ENCODE data around the gene ZNF319. TPM values are rescaled to one million over a fixed set of nuclear protein-coding genes. Genes with fewer than 3 reads are reported as not detected.
"Not testable (repeated sequence)": the region's sequence is repeated elsewhere in the genome, so short reads cannot be mapped to it uniquely, and the experiment has no call there.

ZNF319 gene
- total RNA-seq, 1 experiment from 2014 or later: 4.3 TPM

GRCh38 chr16:58021661-58022551, 21.4 kb upstream of the ZNF319 start:
- Histone ChIP-seq H3K36me3 (peaks cover 40% of the 10 kb centered on the region), H3K27ac (no peak overlapping the region), H3K4me3 (no peak overlapping the region), H3K4me1 (replicated peaks) (peaks cover 38% of the 10 kb centered on the region), H3K27me3 (replicated peaks) (peaks cover 16% of the 10 kb centered on the region), H3K9me3 (replicated peaks) (no peaks in the 10 kb centered on the region)
- peak in 1 of 2 experiments; percentile 16 for DNase-seq (ENCODE audit: low read depth in 1 of 2, low spot score in 2 of 2)

- no peaks in the 10 kb centered on the region for H3K9me3 ChIP-seq (replicated peaks)
- peaks cover 28% of the 10 kb centered on the region for H3K4me1 ChIP-seq (replicated peaks)
- H3K36me3 ChIP-seq: peaks cover 50% of the 10 kb centered on the region
- peak in 1 of 2 experiments; percentile 28 for DNase-seq (ENCODE audit: low read depth in 1 of 2, low spot score in 2 of 2)
- H3K27ac ChIP-seq: no peak overlapping the region
- no peak overlapping the region for H3K4me3 ChIP-seq
- peaks cover 8% of the 10 kb centered on the region; the same call in 1 of the 2 replicates for H3K27me3 ChIP-seq (replicated peaks)
Measured at GRCh38 chr16:58020628-58021521, 20.4 kb upstream of the ZNF319 start.

GRCh38 chr16:58019866-58020538, 19.5 kb upstream of the ZNF319 start:
- no peak for DNase-seq (ENCODE audit: low read depth in 1 of 2, low spot score in 2 of 2)
- Histone ChIP-seq H3K36me3 (peaks cover 59% of the 10 kb centered on the region), H3K27me3 (replicated peaks) (peaks cover 8% of the 10 kb centered on the region; the same call in 1 of the 2 replicates), H3K4me1 (replicated peaks) (peaks cover 21% of the 10 kb centered on the region), H3K27ac (no peak overlapping the region), H3K9me3 (replicated peaks) (no peaks in the 10 kb centered on the region), H3K4me3 (no peak overlapping the region)

GRCh38 chr16:58018803-58019202, 18.3 kb upstream of the ZNF319 start:
- Histone ChIP-seq H3K9me3 (replicated peaks) (no peaks in the 10 kb centered on the region), H3K4me1 (replicated peaks) (peaks cover 18% of the 10 kb centered on the region), H3K27ac (no peak overlapping the region), H3K4me3 (no peak overlapping the region), H3K36me3 (peaks cover 69% of the 10 kb centered on the region), H3K27me3 (replicated peaks) (no peaks in the 10 kb centered on the region)
- no peak for DNase-seq (ENCODE audit: low read depth in 1 of 2, low spot score in 2 of 2)

- H3K27ac ChIP-seq: no peak overlapping the region
- H3K4me1 ChIP-seq (replicated peaks): peaks cover 15% of the 10 kb centered on the region
- DNase-seq (ENCODE audit: low read depth in 1 of 2, low spot score in 2 of 2): no peak
- peaks cover 84% of the 10 kb centered on the region for H3K36me3 ChIP-seq
- no peak overlapping the region for H3K4me3 ChIP-seq
- no peaks in the 10 kb centered on the region for H3K27me3 ChIP-seq (replicated peaks)
- H3K9me3 ChIP-seq (replicated peaks): no peaks in the 10 kb centered on the region
Measured at GRCh38 chr16:58016840-58017446, 16.5 kb upstream of the ZNF319 start.

GRCh38 chr16:58013201-58013956, 12.9 kb upstream of the ZNF319 start:
- Histone ChIP-seq H3K4me1 (replicated peaks) (peaks cover 31% of the 10 kb centered on the region), H3K36me3 (peaks cover 85% of the 10 kb centered on the region), H3K27ac (no peak overlapping the region), H3K27me3 (replicated peaks) (no peaks in the 10 kb centered on the region), H3K9me3 (replicated peaks) (no peaks in the 10 kb centered on the region), H3K4me3 (no peak overlapping the region)
- DNase-seq (ENCODE audit: low read depth in 1 of 2, low spot score in 2 of 2): no peak

- H3K36me3 ChIP-seq: peaks cover 78% of the 10 kb centered on the region
- H3K27me3 ChIP-seq (replicated peaks): no peaks in the 10 kb centered on the region
- no peaks in the 10 kb centered on the region for H3K9me3 ChIP-seq (replicated peaks)
- no peak overlapping the region; the same call in 1 of the 2 replicates for H3K27ac ChIP-seq
- no peak for DNase-seq (ENCODE audit: low read depth in 1 of 2, low spot score in 2 of 2)
- H3K4me3 ChIP-seq: no peak overlapping the region
- peaks cover 31% of the 10 kb centered on the region for H3K4me1 ChIP-seq (replicated peaks)
Measured at GRCh38 chr16:58012481-58012880, 12.0 kb upstream of the ZNF319 start.

GRCh38 chr16:58011652-58012051, 11.2 kb upstream of the ZNF319 start:
- peak overlapping the region; percentile 45 for H3K27ac ChIP-seq
- H3K36me3 ChIP-seq: peaks cover 78% of the 10 kb centered on the region
- peak; percentile 81 to 82 for DNase-seq (ENCODE audit: low read depth in 1 of 2, low spot score in 2 of 2)
- H3K9me3 ChIP-seq (replicated peaks): no peaks in the 10 kb centered on the region
- H3K4me1 ChIP-seq (replicated peaks): peaks cover 31% of the 10 kb centered on the region
- H3K27me3 ChIP-seq (replicated peaks): no peaks in the 10 kb centered on the region
- no peak overlapping the region for H3K4me3 ChIP-seq

GRCh38 chr16:58010886-58011285, 10.4 kb upstream of the ZNF319 start:
- Histone ChIP-seq H3K27me3 (replicated peaks) (no peaks in the 10 kb centered on the region), H3K4me3 (no peak overlapping the region), H3K4me1 (replicated peaks) (peaks cover 31% of the 10 kb centered on the region), H3K27ac (no peak overlapping the region), H3K9me3 (replicated peaks) (no peaks in the 10 kb centered on the region), H3K36me3 (peaks cover 78% of the 10 kb centered on the region)
- DNase-seq (ENCODE audit: low read depth in 1 of 2, low spot score in 2 of 2): no peak

GRCh38 chr16:58009856-58010416, 9.5 kb upstream of the ZNF319 start:
- Histone ChIP-seq H3K36me3 (peaks cover 76% of the 10 kb centered on the region), H3K4me3 (no peak overlapping the region), H3K9me3 (replicated peaks) (no peaks in the 10 kb centered on the region), H3K27me3 (replicated peaks) (no peaks in the 10 kb centered on the region), H3K4me1 (replicated peaks) (peaks cover 32% of the 10 kb centered on the region), H3K27ac (no peak overlapping the region)
- no peak for DNase-seq (ENCODE audit: low read depth in 1 of 2, low spot score in 2 of 2)

- DNase-seq (ENCODE audit: low read depth in 1 of 2, low spot score in 2 of 2); H3K27me3 ChIP-seq (replicated peaks); H3K4me3 ChIP-seq; H3K9me3 ChIP-seq (replicated peaks); H3K27ac ChIP-seq: not testable (repeated sequence)
- peaks cover 63% of the 10 kb centered on the region for H3K36me3 ChIP-seq
- peaks cover 21% of the 10 kb centered on the region for H3K4me1 ChIP-seq (replicated peaks)
Measured at GRCh38 chr16:58004736-58005135, 4.3 kb upstream of the ZNF319 start.

- H3K4me1 ChIP-seq (replicated peaks): peaks cover 32% of the 10 kb centered on the region
- H3K36me3 ChIP-seq: peaks cover 59% of the 10 kb centered on the region
- H3K27me3 ChIP-seq (replicated peaks): no peaks in the 10 kb centered on the region
- no peaks in the 10 kb centered on the region for H3K9me3 ChIP-seq (replicated peaks)
- DNase-seq (ENCODE audit: low read depth in 1 of 2, low spot score in 2 of 2): no peak
- H3K27ac ChIP-seq: no peak overlapping the region
- H3K4me3 ChIP-seq: no peak overlapping the region
Measured at GRCh38 chr16:58002936-58003335, 2.5 kb upstream of the ZNF319 start.
